Fibroblast of skin of abdomen (primary cell): ENCODE data around the gene IVD.

ENCODE experiments used
- DNase-seq: peaks from one replicate; pipeline ENCODE4 v3.0.0-alpha.2; 2013

IVD gene

GRCh38 chr15:40377606-40378005 is 28.0 kb upstream of the IVD start:
- no peak for DNase-seq

- DNase-seq, result no peak
Measured at GRCh38 chr15:40379374-40379773, 26.2 kb upstream of the IVD start.

- DNase-seq, result peak; percentile 92
Measured at GRCh38 chr15:40379853-40380252, 25.7 kb upstream of the IVD start.

GRCh38 chr15:40380636-40381035 is 25.0 kb upstream of the IVD start:
- DNase-seq, result no peak

GRCh38 chr15:40381818-40382529 is 23.6 kb upstream of the IVD start:
- DNase-seq, result no peak

GRCh38 chr15:40382580-40383456 is 22.8 kb upstream of the IVD start, which contains the start of gene KNSTRN:
Gene KNSTRN, plus strand, starts transcription at chr15:40382721. Its CDS starts 115 bp downstream, at chr15:40382836.
- DNase-seq, result peak; percentile 93

GRCh38 chr15:40386480-40386879 is 19.1 kb upstream of the IVD start:
- DNase-seq, result no peak

- DNase-seq, result no peak
Measured at GRCh38 chr15:40388941-40389823, 16.4 kb upstream of the IVD start.

GRCh38 chr15:40389824-40390595 is 15.6 kb upstream of the IVD start:
- DNase-seq, result no peak

GRCh38 chr15:40392986-40393948 is 12.3 kb upstream of the IVD start:
- DNase-seq, result peak; percentile 38

GRCh38 chr15:40397688-40398412 is 7.7 kb upstream of the IVD start:
- no peak for DNase-seq

- no peak for DNase-seq
Measured at GRCh38 chr15:40398413-40398873, 7.2 kb upstream of the IVD start.

- no peak for DNase-seq
Measured at GRCh38 chr15:40399370-40399769, 6.2 kb upstream of the IVD start.

- DNase-seq, result no peak
Measured at GRCh38 chr15:40407330-40407990, 1.9 kb downstream of the IVD start.

GRCh38 chr15:40409366-40409765 is 3.8 kb downstream of the IVD start:
- no peak for DNase-seq

- no peak for DNase-seq
Measured at GRCh38 chr15:40410476-40410875, 4.9 kb downstream of the IVD start.

GRCh38 chr15:40412095-40412759 is 6.6 kb downstream of the IVD start:
- DNase-seq, result no peak

- no peak for DNase-seq
Measured at GRCh38 chr15:40413036-40413435, 7.4 kb downstream of the IVD start.

- no peak for DNase-seq
Measured at GRCh38 chr15:40414816-40415215, 9.2 kb downstream of the IVD start.
